SK-N-SH treated with all-trans-retinoic acid at 6 μM for 48 hours (cell line): ENCODE results near the gene BPHL.
A peak's percentile ranks its signal among the peaks of the same experiment; 100 is the strongest.
"Not testable (repeated sequence)": the region's sequence is repeated elsewhere in the genome, so short reads cannot be mapped to it uniquely, and the experiment has no call there.

Experiments used
- ATAC-seq: fragments of 200-7000 bp; cut with Tn5 transposase; 3 replicates; pipeline ENCODE4 v1.9.1; 2020; ENCODE audit warnings: mild to moderate bottlenecking, moderate library complexity
- BACH2 ChIP-seq: fragments of 250-450 bp; sonication (Bioruptor Pico); IDR thresholded peaks from 2 replicates; pipeline ENCODE4 v1.9.0; 2021; ENCODE audit warnings: mild to moderate bottlenecking, borderline replicate concordance
- CREB5 ChIP-seq: fragments of 250-450 bp; sonication (Bioruptor Pico); IDR thresholded peaks from 2 replicates; pipeline ENCODE4 v1.5.1; 2020; ENCODE audit warnings: low read depth, mild to moderate bottlenecking, moderate library complexity
- CSRNP3 ChIP-seq: fragments of 250-450 bp; sonication (Bioruptor Pico); IDR thresholded peaks from 2 replicates; pipeline ENCODE4 v1.5.1; 2021; ENCODE audit warnings: mild to moderate bottlenecking, moderate library complexity
- GLIS3 ChIP-seq: fragments of 250-450 bp; sonication (Bioruptor Pico); IDR thresholded peaks from 2 replicates; pipeline ENCODE4 v1.5.0; 2020; ENCODE audit warnings: mild to moderate bottlenecking, moderate library complexity
- ISL1 ChIP-seq: fragments of 250-450 bp; sonication (Bioruptor Pico); IDR thresholded peaks from 2 replicates; pipeline ENCODE4 v2.1.2; 2022; ENCODE audit warnings: mild to moderate bottlenecking, moderate library complexity
- OSR1 ChIP-seq: fragments of 250-450 bp; sonication (Bioruptor Pico); IDR thresholded peaks from 2 replicates; pipeline ENCODE4 v1.8.0; 2022; ENCODE audit warnings: moderate library complexity, mild to moderate bottlenecking, inconsistent platforms
- PATZ1 ChIP-seq: fragments of 250-450 bp; sonication (Bioruptor Pico); IDR thresholded peaks from 2 replicates; pipeline ENCODE4 v1.8.0; 2020; ENCODE audit warnings: mild to moderate bottlenecking, moderate library complexity, borderline replicate concordance
- POU6F1 ChIP-seq: fragments of 250-450 bp; sonication (Bioruptor Pico); IDR thresholded peaks from 2 replicates; pipeline ENCODE4 v1.8.0; 2021; ENCODE audit warnings: low read depth, mild to moderate bottlenecking, moderate library complexity, borderline replicate concordance
- PPARA ChIP-seq: fragments of 250-450 bp; sonication (Bioruptor Pico); IDR thresholded peaks from 2 replicates; pipeline ENCODE4 v1.5.0; 2020; ENCODE audit warnings: mild to moderate bottlenecking, borderline replicate concordance
- RARB ChIP-seq: fragments of 250-450 bp; sonication (Bioruptor Pico); IDR thresholded peaks from 2 replicates; pipeline ENCODE4 v1.8.0; 2021; ENCODE audit warnings: mild to moderate bottlenecking, moderate library complexity
- SNAI2 ChIP-seq: fragments of 250-450 bp; sonication (Bioruptor Pico); IDR thresholded peaks from 2 replicates; pipeline ENCODE4 v1.5.0; 2020; ENCODE audit warnings: mild to moderate bottlenecking, moderate library complexity
- TCF4 ChIP-seq: fragments of 250-450 bp; sonication (Bioruptor Pico); IDR thresholded peaks from 2 replicates; pipeline ENCODE4 v1.8.0; 2021; ENCODE audit warnings: mild to moderate bottlenecking, moderate library complexity, borderline replicate concordance
- TOX ChIP-seq: fragments of 250-450 bp; sonication (Bioruptor Pico); IDR thresholded peaks from 2 replicates; pipeline ENCODE4 v1.8.0; 2021; ENCODE audit warnings: mild to moderate bottlenecking, moderate library complexity, borderline replicate concordance
- TSHZ2 ChIP-seq: fragments of 250-450 bp; sonication (Bioruptor Pico); IDR thresholded peaks from 2 replicates; pipeline ENCODE4 v1.5.0; 2020; ENCODE audit warnings: mild to moderate bottlenecking, moderate library complexity
- ZC3H10 ChIP-seq: fragments of 250-450 bp; sonication (Bioruptor Pico); IDR thresholded peaks from 2 replicates; pipeline ENCODE4 v1.5.1; 2021; ENCODE audit warnings: mild to moderate bottlenecking, moderate library complexity
- ZFP3 ChIP-seq: fragments of 250-450 bp; sonication (Bioruptor Pico); IDR thresholded peaks from 2 replicates; pipeline ENCODE4 v1.5.0; 2020; ENCODE audit warnings: mild to moderate bottlenecking, moderate library complexity
- ZFP30 ChIP-seq: fragments of 450-650 bp; formaldehyde crosslinking; IDR thresholded peaks from 2 replicates; pipeline ENCODE4 v1.5.0; 2022; ENCODE audit warnings: mild to moderate bottlenecking, moderate library complexity
- ZNF565 ChIP-seq: fragments of 450-650 bp; formaldehyde crosslinking; conservative IDR thresholded peaks from 2 replicates; pipeline ENCODE4 v1.5.0; 2020; ENCODE audit warnings: low read depth, mild to moderate bottlenecking, moderate library complexity
- ZNF8 ChIP-seq: fragments of 450-650 bp; formaldehyde crosslinking; IDR thresholded peaks from 2 replicates; pipeline ENCODE4 v1.5.0; 2020; ENCODE audit warnings: mild to moderate bottlenecking, moderate library complexity

The BPHL gene

GRCh38 chr6:3137057-3137777 lies 18.7 kb downstream of the BPHL start:
- TF ChIP-seq SNAI2 (CRISPR knock-in tag) (no peak), CSRNP3 (CRISPR knock-in tag) (no peak), ZFP3 (CRISPR knock-in tag) (no peak), POU6F1 (CRISPR knock-in tag) (no peak), PPARA (CRISPR knock-in tag) (no peak), ISL1 (CRISPR knock-in tag) (no peak), ZNF8 (no peak), TSHZ2 (CRISPR knock-in tag) (no peak), RARB (CRISPR knock-in tag) (no peak), ZNF565 (CRISPR knock-in tag) (no peak), TOX (CRISPR knock-in tag) (no peak), GLIS3 (no peak), BACH2 (CRISPR knock-in tag) (no peak), ZFP30 (no peak), ZC3H10 (no peak), TCF4 (CRISPR knock-in tag) (no peak), CREB5 (CRISPR knock-in tag) (no peak), OSR1 (CRISPR knock-in tag) (no peak), PATZ1 (no peak)
- ATAC-seq, result peak; percentile 84

- ATAC-seq, result not testable (repeated sequence)
Measured at GRCh38 chr6:3137873-3138272, 19.4 kb downstream of the BPHL start.

- no peak for ATAC-seq
- TF ChIP-seq ISL1 (CRISPR knock-in tag), result peak; percentile 52
- no peak for TF ChIP-seq POU6F1 (CRISPR knock-in tag)
Measured at GRCh38 chr6:3138341-3138740, 19.8 kb downstream of the BPHL start.
